ENCODE results near the gene ZCWPW1. TPM values are rescaled to one million over a fixed set of nuclear protein-coding genes. Genes with fewer than 3 reads are reported as not detected.
"Not testable (repeated sequence)": the region's sequence is repeated elsewhere in the genome, so short reads cannot be mapped to it uniquely, and the experiment has no call there.

ZCWPW1 gene
- total RNA-seq, 1 donor from 2014 or later: 6.1 TPM

DNA sequence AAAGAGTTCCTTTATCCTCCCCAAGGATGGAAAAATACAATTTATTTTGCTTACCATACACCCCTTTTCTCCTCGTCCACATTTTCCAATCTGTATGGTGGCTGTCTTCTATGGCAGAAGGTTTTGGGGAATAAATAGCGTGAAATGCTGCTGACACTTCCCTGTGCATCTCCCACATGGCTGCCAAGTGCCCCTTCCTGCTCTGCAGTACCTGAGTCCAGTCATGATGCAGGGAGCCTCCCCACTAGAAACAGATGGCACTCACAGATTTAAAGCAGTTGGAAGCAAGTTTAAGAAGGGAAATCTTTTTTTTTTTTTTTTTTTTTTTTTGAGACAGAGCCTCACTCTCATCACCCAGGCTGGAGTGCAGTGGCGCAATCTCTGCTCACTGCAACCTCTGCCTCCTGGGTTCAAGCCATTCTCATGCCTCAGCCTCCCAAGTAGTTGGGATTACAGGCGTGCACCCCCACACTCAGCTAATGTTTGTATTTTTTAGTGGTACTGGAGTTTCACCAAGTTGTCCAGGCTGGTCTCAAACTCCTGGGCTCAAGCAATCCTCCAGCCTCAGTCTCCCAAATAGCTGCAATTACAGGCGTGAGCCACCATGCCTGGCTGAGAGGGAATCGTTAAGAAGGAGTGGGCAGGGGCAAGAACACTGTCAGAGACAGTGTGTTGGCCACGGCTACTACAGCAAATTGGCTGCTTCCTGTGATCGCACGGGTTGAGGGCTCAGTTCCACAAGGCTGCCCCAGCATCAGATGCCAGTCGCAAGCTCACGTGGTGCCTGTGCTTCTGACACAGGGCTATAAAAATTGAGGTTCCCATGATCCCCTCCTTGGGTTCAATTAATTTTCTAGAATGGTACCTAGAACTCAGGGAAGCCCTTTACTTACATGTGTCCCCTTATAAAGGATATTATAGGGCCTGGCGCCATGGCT is 60.6 kb downstream of the ZCWPW1 start:
- peaks cover 6% of the 10 kb centered on the region for H3K4me1 Mint-ChIP-seq
- no peak overlapping the region for H3K4me3 Mint-ChIP-seq
- H3K27me3 Mint-ChIP-seq (ENCODE audit: low read depth): no peaks in the 10 kb centered on the region
- no peaks in the 10 kb centered on the region for H3K9me3 Mint-ChIP-seq
- no peak overlapping the region for H3K27ac Mint-ChIP-seq
- TF ChIP-seq, protein P1, sequence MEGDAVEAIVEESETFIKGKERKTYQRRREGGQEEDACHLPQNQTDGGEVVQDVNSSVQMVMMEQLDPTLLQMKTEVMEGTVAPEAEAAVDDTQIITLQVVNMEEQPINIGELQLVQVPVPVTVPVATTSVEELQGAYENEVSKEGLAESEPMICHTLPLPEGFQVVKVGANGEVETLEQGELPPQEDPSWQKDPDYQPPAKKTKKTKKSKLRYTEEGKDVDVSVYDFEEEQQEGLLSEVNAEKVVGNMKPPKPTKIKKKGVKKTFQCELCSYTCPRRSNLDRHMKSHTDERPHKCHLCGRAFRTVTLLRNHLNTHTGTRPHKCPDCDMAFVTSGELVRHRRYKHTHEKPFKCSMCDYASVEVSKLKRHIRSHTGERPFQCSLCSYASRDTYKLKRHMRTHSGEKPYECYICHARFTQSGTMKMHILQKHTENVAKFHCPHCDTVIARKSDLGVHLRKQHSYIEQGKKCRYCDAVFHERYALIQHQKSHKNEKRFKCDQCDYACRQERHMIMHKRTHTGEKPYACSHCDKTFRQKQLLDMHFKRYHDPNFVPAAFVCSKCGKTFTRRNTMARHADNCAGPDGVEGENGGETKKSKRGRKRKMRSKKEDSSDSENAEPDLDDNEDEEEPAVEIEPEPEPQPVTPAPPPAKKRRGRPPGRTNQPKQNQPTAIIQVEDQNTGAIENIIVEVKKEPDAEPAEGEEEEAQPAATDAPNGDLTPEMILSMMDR (IDR thresholded peaks at IDR 0.05; ENCODE audit: unreplicated experiment): no peak
- no peak for DNase-seq (ENCODE audit: low spot score in 2 of 2, unreplicated experiment in 2 of 2)
- peaks cover 28% of the 10 kb centered on the region for H3K36me3 Mint-ChIP-seq

DNA sequence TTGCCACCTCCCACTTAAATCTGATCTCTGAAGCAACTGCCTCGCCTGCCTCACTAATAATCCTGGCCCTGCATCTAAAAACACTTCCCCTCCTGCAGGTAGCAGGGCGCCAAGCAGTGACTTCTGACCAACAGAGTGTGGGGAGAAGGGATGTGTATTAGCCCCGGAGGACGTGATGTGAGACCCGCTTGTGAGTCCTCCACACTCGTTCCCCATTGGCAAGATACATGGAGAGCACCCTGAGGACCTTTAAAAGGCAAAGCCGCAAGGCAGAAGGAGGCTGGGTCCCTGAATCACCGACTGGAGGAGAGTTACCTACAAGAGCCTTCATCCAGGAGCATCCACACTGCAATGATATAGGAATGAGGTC is 61.3 kb downstream of the ZCWPW1 start:
- H3K27ac Mint-ChIP-seq: no peak overlapping the region
- H3K9me3 Mint-ChIP-seq: no peaks in the 10 kb centered on the region
- TF ChIP-seq, protein P1 (IDR thresholded peaks at IDR 0.05; ENCODE audit: unreplicated experiment): no peak
- no peaks in the 10 kb centered on the region for H3K27me3 Mint-ChIP-seq (ENCODE audit: low read depth)
- H3K36me3 Mint-ChIP-seq: peaks cover 33% of the 10 kb centered on the region
- no peak for DNase-seq (ENCODE audit: low spot score in 2 of 2, unreplicated experiment in 2 of 2)
- peaks cover 6% of the 10 kb centered on the region for H3K4me1 Mint-ChIP-seq
- no peak overlapping the region for H3K4me3 Mint-ChIP-seq

DNA sequence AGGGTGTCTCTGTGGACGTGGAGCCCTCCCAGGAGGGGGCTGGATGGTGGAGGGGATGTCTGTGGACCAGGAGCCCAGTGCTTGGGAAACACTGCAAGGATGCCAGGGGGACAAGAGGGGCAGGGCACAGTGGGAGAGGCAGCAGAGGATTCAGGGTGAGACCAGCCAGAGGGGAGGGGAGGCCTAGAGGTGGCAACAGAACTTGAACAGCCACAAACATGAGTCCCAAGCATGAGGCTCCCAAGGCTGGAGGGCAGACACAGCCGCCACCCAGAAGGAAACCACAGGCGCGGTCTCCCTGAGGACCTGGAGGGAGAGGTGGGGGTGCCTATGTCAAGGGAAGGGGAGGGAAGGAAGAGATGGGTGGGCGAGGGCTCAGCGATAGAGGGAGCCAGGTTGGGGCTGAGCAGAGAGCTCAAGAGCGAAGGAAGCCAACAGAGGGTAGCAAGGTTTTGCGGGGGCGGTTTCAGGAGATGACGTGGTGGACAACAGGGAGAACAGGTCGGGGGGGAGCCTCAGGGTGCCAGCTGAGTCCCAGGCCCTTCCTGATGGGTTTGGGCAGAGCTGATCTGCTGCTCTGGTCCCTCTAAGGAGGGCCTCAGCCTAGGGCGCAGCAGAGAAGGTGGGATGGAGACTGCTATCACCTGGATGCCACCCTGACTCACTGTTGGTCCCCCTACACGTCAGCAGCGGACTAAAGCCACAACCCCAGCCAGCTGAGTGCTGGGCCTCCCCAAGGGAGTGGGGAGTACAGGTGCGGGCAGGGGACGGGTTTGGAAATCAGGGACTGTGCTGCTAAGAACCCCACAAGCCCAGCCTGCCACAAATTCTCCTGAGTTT is 61.9 kb downstream of the ZCWPW1 start:
- TF ChIP-seq, protein P1 (IDR thresholded peaks at IDR 0.05; ENCODE audit: unreplicated experiment): no peak
- H3K27me3 Mint-ChIP-seq (ENCODE audit: low read depth): no peaks in the 10 kb centered on the region
- H3K4me3 Mint-ChIP-seq: no peak overlapping the region
- peak overlapping the region; percentile 25 for H3K27ac Mint-ChIP-seq
- H3K36me3 Mint-ChIP-seq: peaks cover 37% of the 10 kb centered on the region
- H3K4me1 Mint-ChIP-seq: peaks cover 6% of the 10 kb centered on the region
- DNase-seq (ENCODE audit: low spot score in 2 of 2, unreplicated experiment in 2 of 2): no peak
- no peaks in the 10 kb centered on the region for H3K9me3 Mint-ChIP-seq

DNA sequence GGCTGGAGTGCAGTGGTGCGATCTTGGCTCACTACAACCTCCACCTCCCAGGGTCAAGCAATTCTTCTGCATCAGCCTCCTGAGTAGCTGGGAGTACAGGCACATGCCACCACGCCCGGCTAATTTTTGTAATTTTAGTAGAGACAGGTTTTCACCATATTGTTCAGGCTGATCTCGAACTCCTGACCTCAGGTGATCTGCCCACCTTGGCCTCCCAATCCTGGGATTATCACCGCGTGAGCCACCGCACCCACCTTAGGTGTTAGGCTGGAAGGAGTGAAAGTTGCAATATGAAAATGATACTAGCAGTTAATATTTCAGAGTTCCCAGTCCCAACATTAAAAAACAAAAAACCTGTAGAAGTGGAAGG is 62.5 kb downstream of the ZCWPW1 start:
- not testable (repeated sequence) for H3K4me3 Mint-ChIP-seq
- peak overlapping the region; percentile 25 for H3K27ac Mint-ChIP-seq

DNA sequence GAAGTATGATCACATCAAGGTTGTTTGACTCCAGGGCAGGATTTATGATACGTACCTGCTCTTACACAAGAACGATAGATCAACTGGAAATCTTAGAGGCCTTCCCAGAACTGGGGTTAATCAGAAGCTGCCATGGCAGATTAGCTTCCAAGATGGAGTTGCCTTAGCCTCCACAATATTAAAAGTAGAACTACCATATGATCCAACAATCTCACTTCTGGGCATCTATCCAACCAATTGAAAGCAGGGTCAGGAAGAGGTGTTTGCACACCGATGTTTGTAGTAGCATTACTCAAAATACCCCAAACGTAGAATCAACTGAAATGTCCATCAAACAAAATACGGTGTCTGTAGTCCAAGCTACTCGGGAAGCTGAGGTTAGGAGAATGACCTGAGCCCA is 64.0 kb downstream of the ZCWPW1 start:
- peaks cover 45% of the 10 kb centered on the region for H3K36me3 Mint-ChIP-seq
- TF ChIP-seq, protein P1 (IDR thresholded peaks at IDR 0.05; ENCODE audit: unreplicated experiment): no peak
- no peak for DNase-seq (ENCODE audit: low spot score in 2 of 2, unreplicated experiment in 2 of 2)

More for the DNA sequence above, 62.5 kb downstream of the ZCWPW1 start:
- not testable (repeated sequence) for DNase-seq (ENCODE audit: low spot score in 2 of 2, unreplicated experiment in 2 of 2); H3K4me1 Mint-ChIP-seq; H3K9me3 Mint-ChIP-seq; H3K27me3 Mint-ChIP-seq (ENCODE audit: low read depth)
- peaks cover 37% of the 10 kb centered on the region for H3K36me3 Mint-ChIP-seq

DNA sequence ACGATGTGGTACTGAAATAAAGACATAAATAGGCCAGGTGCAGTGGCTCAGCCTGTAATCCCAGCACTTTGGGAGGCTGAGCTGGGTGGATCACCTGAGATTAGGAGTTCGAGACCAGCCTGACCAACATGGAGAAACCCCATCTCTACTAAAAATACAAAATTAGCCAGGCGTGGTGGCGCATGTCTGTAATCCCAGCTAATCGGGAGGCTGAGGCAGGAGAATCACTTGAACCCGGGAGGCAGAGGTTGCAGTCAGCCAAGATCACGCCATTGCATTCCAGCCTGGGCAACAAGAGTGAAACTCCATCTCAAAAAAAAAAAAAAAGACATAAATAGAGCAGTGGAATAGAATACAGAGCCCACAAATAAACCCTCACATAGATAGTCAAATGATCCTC is 64.7 kb downstream of the ZCWPW1 start:
- not testable (repeated sequence) for H3K4me1 Mint-ChIP-seq; H3K9me3 Mint-ChIP-seq; H3K27me3 Mint-ChIP-seq (ENCODE audit: low read depth); H3K27ac Mint-ChIP-seq; H3K4me3 Mint-ChIP-seq; DNase-seq (ENCODE audit: low spot score in 2 of 2, unreplicated experiment in 2 of 2)
- peaks cover 48% of the 10 kb centered on the region for H3K36me3 Mint-ChIP-seq

More for the DNA sequence above, 64.0 kb downstream of the ZCWPW1 start:
- Mint-ChIP-seq H3K9me3 (no peaks in the 10 kb centered on the region), H3K27ac (no peak overlapping the region), H3K27me3 (ENCODE audit: low read depth) (no peaks in the 10 kb centered on the region), H3K4me1 (no peaks in the 10 kb centered on the region), H3K4me3 (no peak overlapping the region)
